ENCODE measurements around the gene KIAA0825.

GRCh38 chr5:94429566-94429965 lies 188.8 kb downstream of the KIAA0825 start:
- TF ChIP-seq POLR2AphosphoS5 (IDR thresholded peaks at IDR 0.05; ENCODE audit: low read depth) (no peak), NANOG (IDR thresholded peaks at IDR 0.05; ENCODE audit: borderline replicate concordance) (no peak), CTCF (conservative IDR thresholded peaks at IDR 0.05; ENCODE audit: low read depth in 2 of 2) (no peak), EZH2 (IDR thresholded peaks at IDR 0.05; ENCODE audit: low read depth, unreplicated experiment) (no peak)

All from GM23338 (cell line).